ENCODE measurements around the gene AP2M1. TPM values are rescaled to one million over a fixed set of nuclear protein-coding genes. Genes with fewer than 3 reads are reported as not detected.

AP2M1 gene
- total and polyA plus RNA-seq, 2 of the 8 experiments (the other 6 are each of a cell fraction or from before 2014, with no cell fraction given) = 403 to 454 TPM

DNA sequence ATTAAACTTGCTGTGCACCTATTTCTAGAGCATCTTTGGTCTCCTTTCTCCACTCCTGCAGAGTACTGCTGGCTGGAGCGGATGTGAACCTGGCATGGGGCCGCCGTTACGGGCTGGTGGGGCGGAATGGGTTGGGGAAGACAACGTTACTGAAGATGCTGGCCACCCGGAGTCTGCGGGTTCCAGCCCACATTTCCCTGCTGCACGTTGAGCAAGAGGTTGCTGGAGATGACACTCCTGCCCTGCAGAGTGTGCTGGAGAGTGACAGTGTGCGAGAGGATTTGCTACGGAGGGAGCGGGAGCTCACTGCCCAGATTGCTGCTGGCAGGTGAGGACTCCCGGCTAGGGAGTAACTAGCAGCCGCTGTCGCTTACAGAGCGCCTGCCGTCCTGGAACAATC lies 13.4 kb downstream of the AP2M1 start (continued):
- TF ChIP-seq EP300 (IDR thresholded peaks at IDR 0.05; ENCODE audit: borderline replicate concordance in 1 of 2, low read depth in 2 of 2, low read length in 2 of 2) = no peak
